PC-3 (cell line): Measurements from ENCODE around the gene ZNF564. TPM values are rescaled to one million over a fixed set of nuclear protein-coding genes. Genes with fewer than 3 reads are reported as not detected.

Source experiments
- ATAC-seq: fragments of 200-7000 bp; cut with Tn5 transposase; 2 replicates; pipeline ENCODE4 v1.9.1; 2020; ENCODE audit warnings: mild to moderate bottlenecking, moderate library complexity
- BruUV-seq: library from RNA; stranded (reverse); fragments of 400-500 nt; replicated peaks from 2 replicates; lab custom pipeline; 2021; lab: Mats Ljungman, UMichigan
- CTCF ChIA-PET: fragments of 300-600 bp; sonication (Branson Sonifier 250); formaldehyde crosslinking; loops from one replicate; lab custom pipeline; 2022; ENCODE audit warnings: antibody characterized with exemption; lab: Charles Lee
- POLR2A ChIA-PET: fragments of 300-600 bp; sonication (Branson Sonifier 250); formaldehyde crosslinking; loops from one replicate; lab custom pipeline; 2022; ENCODE audit warnings: antibody characterized with exemption; ENCODE audit not compliant: unreplicated experiment; lab: Charles Lee
- DNase-seq: peaks from one replicate; pipeline ENCODE4 v3.0.0-alpha.2; 2015
- H2AFZ ChIP-seq: fragments of 300-600 bp; sonication (generic); 2 replicates; pipeline ENCODE4 v1.6.0; 2016; ENCODE audit warnings: antibody characterized with exemption, low read length
- H3F3A ChIP-seq: fragments of 300-600 bp; sonication (generic); one replicate; pipeline ENCODE4 v1.6.0; 2017; ENCODE audit warnings: antibody characterized with exemption, low read length, control low read depth, mild to moderate bottlenecking; ENCODE audit not compliant: unreplicated experiment
- H3K27ac ChIP-seq: fragments of 300-600 bp; sonication (generic); 2 replicates; pipeline ENCODE4 v1.5.1; 2016; ENCODE audit warnings: mild to moderate bottlenecking, low read length
- H3K27me3 ChIP-seq: fragments of 300-600 bp; sonication (generic); 2 replicates; pipeline ENCODE4 v1.6.1; 2016; ENCODE audit warnings: low read length, mixed read lengths
- H3K36me3 ChIP-seq: fragments of 300-600 bp; sonication (generic); 2 replicates; pipeline ENCODE4 v1.6.1; 2016; ENCODE audit warnings: low read depth, mixed run types, low read length, mixed read lengths
- H3K4me1 ChIP-seq: fragments of 300-600 bp; sonication (generic); 2 replicates; pipeline ENCODE4 v1.5.1; 2016; ENCODE audit warnings: low read length; ENCODE audit not compliant: insufficient read depth
- H3K4me2 ChIP-seq: fragments of 300-600 bp; sonication (generic); 2 replicates; pipeline ENCODE4 v1.6.0; 2016; ENCODE audit warnings: low read length
- H3K4me3 ChIP-seq: fragments of 300-600 bp; sonication (generic); 2 replicates; pipeline ENCODE4 v1.5.1; 2016; ENCODE audit warnings: mild to moderate bottlenecking, low read length, mixed read lengths
- H3K79me2 ChIP-seq: fragments of 300-600 bp; sonication (generic); 2 replicates; pipeline ENCODE4 v1.6.1; 2017; ENCODE audit warnings: low read length, mixed read lengths
- H3K9ac ChIP-seq: fragments of 300-600 bp; sonication (generic); 2 replicates; pipeline ENCODE4 v1.6.0; 2016; ENCODE audit warnings: mild to moderate bottlenecking, low read length
- H3K9me2 ChIP-seq: fragments of 300-600 bp; sonication (generic); replicated peaks from 2 replicates; pipeline ENCODE4 v1.6.1; 2016; ENCODE audit warnings: mixed run types, low read length, mixed read lengths
- H3K9me3 ChIP-seq: fragments of 300-600 bp; sonication (generic); 2 replicates; pipeline ENCODE4 v1.6.1; 2016; ENCODE audit warnings: low read length, mixed read lengths
- H4K20me1 ChIP-seq: fragments of 300-600 bp; sonication (generic); 2 replicates; pipeline ENCODE4 v1.6.1; 2016; ENCODE audit warnings: low read length, mixed read lengths
- CTCF ChIP-seq: fragments of 300-600 bp; sonication (generic); conservative IDR thresholded peaks from 2 replicates; pipeline ENCODE4 v1.5.1; 2017; ENCODE audit warnings: antibody characterized with exemption, low read depth, mild to moderate bottlenecking, low read length
- EZH2 ChIP-seq: fragments of 300-600 bp; sonication (generic); IDR thresholded peaks from one replicate; pipeline ENCODE4 v1.6.1; 2017; ENCODE audit warnings: antibody characterized with exemption, mild to moderate bottlenecking, low read length; ENCODE audit not compliant: unreplicated experiment
- EZH2phosphoT487 ChIP-seq: fragments of 300-600 bp; sonication (generic); IDR thresholded peaks from 2 replicates; pipeline ENCODE4 v1.6.1; 2018; ENCODE audit warnings: mild to moderate bottlenecking, antibody characterized with exemption, low read length, borderline replicate concordance
- intact Hi-C: fragments of 100-400 bp; cut with micrococcal nuclease; formaldehyde crosslinking; loops from 2 replicates; pipeline ENCODE4 v1.9.0; 2023
- total RNA-seq: library from RNA; depleted of rRNA; stranded (reverse); fragments of >200 nt; gene quantifications from 2 replicates; pipeline ENCODE4 v1.2.3, GENCODE V29; 2014

Gene ZNF564
- total RNA-seq, 1 experiment from 2014 or later = 3.8 TPM

- peak; percentile 19 for DNase-seq
- no peak for TF ChIP-seq EZH2phosphoT487
- TF ChIP-seq CTCF = no peak
- no peak for TF ChIP-seq EZH2
- H3K27ac ChIP-seq = no peak overlapping the region
- H3F3A ChIP-seq = no peaks in the 10 kb centered on the region
- H3K4me1 ChIP-seq = no peaks in the 10 kb centered on the region
- peaks cover 86% of the 10 kb centered on the region for H3K36me3 ChIP-seq
- no peaks in the 10 kb centered on the region for H4K20me1 ChIP-seq
- H3K4me2 ChIP-seq = no peak overlapping the region
- no peaks in the 10 kb centered on the region for H3K79me2 ChIP-seq
- ChIA-PET POLR2A (no interaction called here), CTCF (no interaction called here)
- no peak overlapping the region for H2AFZ ChIP-seq
- no peaks in the 10 kb centered on the region for H3K9me2 ChIP-seq
- H3K9ac ChIP-seq = no peak overlapping the region
- no peaks in the 10 kb centered on the region for H3K27me3 ChIP-seq
- peaks cover 79% of the 10 kb centered on the region for H3K9me3 ChIP-seq
- intact Hi-C loops = no loop called here
- H3K4me3 ChIP-seq = peak overlapping the region; percentile 1; the same call in 1 of the 2 replicates
- ATAC-seq = no peak
- BruUV-seq = no TSS peak
These were observed 24.0 kb downstream of the ZNF564 start for GRCh38 chr19:12527034-12527836.

- ATAC-seq = no peak
- no peaks in the 10 kb centered on the region for H3F3A ChIP-seq
These were observed 24.7 kb downstream of the ZNF564 start for GRCh38 chr19:12526542-12526941.

More at GRCh38 chr19:12526542-12526941, 24.7 kb downstream of the ZNF564 start:
- Histone ChIP-seq H3K4me3 (peak overlapping the region; percentile 1; the same call in 1 of the 2 replicates), H4K20me1 (no peaks in the 10 kb centered on the region), H3K36me3 (peaks cover 86% of the 10 kb centered on the region), H3K9ac (no peak overlapping the region), H3K4me2 (no peak overlapping the region), H3K27me3 (no peaks in the 10 kb centered on the region), H3K27ac (no peak overlapping the region), H3K9me2 (no peaks in the 10 kb centered on the region), H3K79me2 (no peaks in the 10 kb centered on the region), H3K9me3 (peaks cover 81% of the 10 kb centered on the region), H2AFZ (no peak overlapping the region), H3K4me1 (no peaks in the 10 kb centered on the region)
- TF ChIP-seq EZH2 (no peak), CTCF (no peak), EZH2phosphoT487 (no peak)
- intact Hi-C loops = no loop called here
- CTCF ChIA-PET = no interaction called here
- no peak for DNase-seq
- POLR2A ChIA-PET = no interaction called here
- no TSS peak for BruUV-seq
